ENCODE data around the gene PIK3R2.
"Not testable (repeated sequence)": the region's sequence is repeated elsewhere in the genome, so short reads cannot be mapped to it uniquely, and the experiment has no call there.

The PIK3R2 gene

GRCh38 chr19:18156268-18156667 lies 3.3 kb downstream of the PIK3R2 start:
- DNase-seq, result no peak

- DNase-seq, result no peak
These were observed 4.0 kb downstream of the PIK3R2 start for GRCh38 chr19:18156841-18157464.

- no peak for DNase-seq
These were observed 4.6 kb downstream of the PIK3R2 start for GRCh38 chr19:18157465-18158063.

GRCh38 chr19:18158467-18158866 lies 5.5 kb downstream of the PIK3R2 start:
- no peak for DNase-seq

GRCh38 chr19:18159059-18159616 lies 6.2 kb downstream of the PIK3R2 start:
- DNase-seq, result not testable (repeated sequence)

GRCh38 chr19:18159810-18160209 lies 6.8 kb downstream of the PIK3R2 start:
- no peak for DNase-seq

GRCh38 chr19:18160493-18160970 lies 7.6 kb downstream of the PIK3R2 start:
- DNase-seq, result no peak

GRCh38 chr19:18160971-18161635 lies 8.1 kb downstream of the PIK3R2 start:
- no peak for DNase-seq

GRCh38 chr19:18161636-18162002 lies 8.7 kb downstream of the PIK3R2 start:
- DNase-seq, result no peak

GRCh38 chr19:18164072-18164471 lies 11.1 kb downstream of the PIK3R2 start:
- DNase-seq, result no peak

- DNase-seq, result no peak
These were observed 13.0 kb downstream of the PIK3R2 start for GRCh38 chr19:18165794-18166544.

GRCh38 chr19:18167011-18167410 lies 14.0 kb downstream of the PIK3R2 start:
- no peak for DNase-seq

- DNase-seq, result no peak
These were observed 15.1 kb downstream of the PIK3R2 start for GRCh38 chr19:18167975-18168645.

- no peak for DNase-seq
These were observed 15.9 kb downstream of the PIK3R2 start for GRCh38 chr19:18168673-18169381.

- no peak for DNase-seq
These were observed 17.8 kb downstream of the PIK3R2 start for GRCh38 chr19:18170714-18171255.

GRCh38 chr19:18171605-18172327 lies 18.8 kb downstream of the PIK3R2 start:
- no peak for DNase-seq

- DNase-seq, result no peak
These were observed 19.5 kb downstream of the PIK3R2 start for GRCh38 chr19:18172331-18173053.

GRCh38 chr19:18173054-18173571 lies 20.1 kb downstream of the PIK3R2 start:
- no peak for DNase-seq

GRCh38 chr19:18173572-18174288 lies 20.8 kb downstream of the PIK3R2 start, which contains the start of gene IFI30:
IFI30 (plus strand) TSS chr19:18173813; CDS start chr19:18173842, 29 bp downstream.
- no peak for DNase-seq
